ENCODE measurements around the gene CATSPERE. TPM values are rescaled to one million over a fixed set of nuclear protein-coding genes. Genes with fewer than 3 reads are reported as not detected.

The CATSPERE gene
- total and polyA plus RNA-seq, 2 of the 8 experiments (the other 6 are each of a cell fraction or from before 2014, with no cell fraction given) = 0.05 to 0.45 TPM

DNA sequence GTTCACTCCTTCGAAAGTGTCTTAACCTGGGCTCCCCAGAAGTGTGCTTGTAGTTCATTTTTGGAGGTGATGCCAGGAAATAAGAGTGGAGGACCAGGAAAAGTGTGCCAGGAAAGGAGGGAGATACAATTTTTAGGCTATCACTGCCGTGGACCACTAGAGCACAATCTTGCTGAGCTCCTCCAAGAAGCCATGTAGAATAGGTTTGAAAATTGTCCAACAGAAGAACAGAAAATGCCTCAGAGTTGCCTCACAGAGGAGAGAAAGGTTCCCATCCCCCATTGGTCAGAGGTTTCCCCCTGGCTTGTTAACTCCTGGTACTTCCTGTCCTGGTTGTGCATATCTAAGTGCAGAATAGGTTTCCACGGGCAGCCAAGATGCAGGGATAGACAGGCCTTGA is 41.6 kb downstream of the CATSPERE start:
- H3K27me3 ChIP-seq (replicated peaks in 1 of 4; ENCODE audit: control insufficient read depth in 3 of 4, extremely low read depth in 1 of 4, insufficient read depth in 3 of 4, low read length in 3 of 4) = no peaks in the 10 kb centered on the region
- H3K9ac ChIP-seq (replicated peaks in 1 of 4; ENCODE audit: extremely low read depth in 1 of 4, low read depth in 3 of 4, low read length in 3 of 4) = no peak overlapping the region
- no peak for FAIRE-seq
- H2BK20ac ChIP-seq (ENCODE audit: low read length) = no peak overlapping the region
- H3K23ac ChIP-seq (ENCODE audit: insufficient read length) = no peak overlapping the region
- H3K4ac ChIP-seq (replicated peaks; ENCODE audit: insufficient read length, low read depth, low read length) = no peak overlapping the region
- H2BK12ac ChIP-seq (ENCODE audit: low read depth, low read length) = no peak overlapping the region
- H2BK15ac ChIP-seq (ENCODE audit: low read length) = no peak overlapping the region
- H3K79me2 ChIP-seq (ENCODE audit: control insufficient read depth in 1 of 2, insufficient read depth in 2 of 2, low read length in 2 of 2) = no peaks in the 10 kb centered on the region
- no peak overlapping the region for H3K4me2 ChIP-seq (ENCODE audit: insufficient read depth in 1 of 2, low read depth in 2 of 2, low read length in 2 of 2)
- H3K56ac ChIP-seq (replicated peaks; ENCODE audit: insufficient read length, low read depth, low read length) = no peak overlapping the region
- H4K8ac ChIP-seq (ENCODE audit: extremely low read depth, insufficient read depth, low read length) = no peak overlapping the region
- POLR2A ChIA-PET (ENCODE audit: partially characterized antibody) = no interaction called here
- no peaks in the 10 kb centered on the region for H3K9me3 ChIP-seq (ENCODE audit: insufficient read depth in 2 of 2, low read depth in 1 of 2, low read length in 1 of 2)
- H4K5ac ChIP-seq (ENCODE audit: insufficient read length, low read depth, low read length) = no peak overlapping the region
- no peak overlapping the region for H3K18ac ChIP-seq (ENCODE audit: extremely low read depth, low read length)
- H2BK120ac ChIP-seq (replicated peaks; ENCODE audit: low read depth, low read length) = no peak overlapping the region
- H4K20me1 ChIP-seq (replicated peaks in 1 of 2; ENCODE audit: control insufficient read depth in 1 of 2, insufficient read depth in 2 of 2, low read length in 2 of 2) = no peaks in the 10 kb centered on the region
- H3K4me3 ChIP-seq (ENCODE audit: extremely low read depth in 1 of 4, insufficient read depth in 2 of 4, low read depth in 3 of 4, low read length in 4 of 4) = no peak overlapping the region
- H4K91ac ChIP-seq (replicated peaks; ENCODE audit: insufficient read length, low read length) = no peak overlapping the region
- no peak overlapping the region for H2AK5ac ChIP-seq (ENCODE audit: low read depth, low read length)
- H3K23me2 ChIP-seq (ENCODE audit: low read depth, low read length) = no peaks in the 10 kb centered on the region
- peak overlapping the region; percentile 73 for H2AFZ ChIP-seq (ENCODE audit: low read length)
- no peak overlapping the region for H3K27ac ChIP-seq (ENCODE audit: low read depth, low read length)
- no peaks in the 10 kb centered on the region; a peak in 1 of 7 replicates for H3K4me1 ChIP-seq (replicated peaks in 1 of 4; ENCODE audit: control insufficient read depth in 3 of 4, insufficient read depth in 4 of 4, low read length in 3 of 4)
- WGBS, 2 experiments (ENCODE audit: extremely low coverage in 1 of 2, insufficient coverage in 1 of 2, insufficient read length in 1 of 2, insufficient replicate concordance in 2 of 2, low coverage in 1 of 2, low lambda C conversion rate in 2 of 2, missing lambda C conversion rate in 1 of 2) = 90% methylated on average over 3 of the region's 3 CpGs; no CpG with 5 or more reads in 1 of the 2 experiments
- H3K14ac ChIP-seq (ENCODE audit: insufficient read length) = no peak overlapping the region
- CTCF ChIA-PET (ENCODE audit: partially characterized antibody) = no interaction called here
- H3K79me1 ChIP-seq (ENCODE audit: low read depth, low read length) = no peaks in the 10 kb centered on the region
- H2BK5ac ChIP-seq (ENCODE audit: low read depth, low read length) = no peak overlapping the region
- no peaks in the 10 kb centered on the region for H3K36me3 ChIP-seq (ENCODE audit: control insufficient read depth in 2 of 4, insufficient read depth in 4 of 4, low read length in 3 of 4)
- no peak for DNase-seq (ENCODE audit: low read depth in 1 of 2, low spot score in 2 of 2)
- TF ChIP-seq TCF12 (IDR thresholded peaks at IDR 0.05; ENCODE audit: low read depth, low read length) (no peak), TBP (IDR thresholded peaks at IDR 0.05; ENCODE audit: low read depth, low read length) (no peak), HDAC2 (IDR thresholded peaks at IDR 0.05; ENCODE audit: borderline replicate concordance in 1 of 2, low read depth in 2 of 2, low read length in 2 of 2) (no peak), POLR2AphosphoS5 (IDR thresholded peaks at IDR 0.05; ENCODE audit: low read depth, low read length) (no peak), CBX8 (IDR thresholded peaks at IDR 0.05; ENCODE audit: borderline replicate concordance, low read depth, low read length) (no peak), CBX5 (IDR thresholded peaks at IDR 0.05; ENCODE audit: low read depth, low read length) (no peak), NRF1 (IDR thresholded peaks at IDR 0.05; ENCODE audit: low read depth, low read length) (no peak), RNF2 (IDR thresholded peaks at IDR 0.05; ENCODE audit: borderline replicate concordance, low read depth, low read length, missing control alignments, poor library complexity, severe bottlenecking) (no peak), SAP30 (IDR thresholded peaks at IDR 0.05; ENCODE audit: insufficient read depth, insufficient replicate concordance, low read length) (no peak), EZH2 (IDR thresholded peaks at IDR 0.05; ENCODE audit: low read depth, low read length, severe bottlenecking) (no peak), HDAC6 (IDR thresholded peaks at IDR 0.05; ENCODE audit: low read depth, low read length) (no peak), POU5F1 (IDR thresholded peaks at IDR 0.05; ENCODE audit: low read depth, low read length) (no peak), BCL11A (IDR thresholded peaks at IDR 0.05; ENCODE audit: low read depth in 2 of 2, low read length in 2 of 2) (no peak)
- TF ChIP-seq, protein P1, sequence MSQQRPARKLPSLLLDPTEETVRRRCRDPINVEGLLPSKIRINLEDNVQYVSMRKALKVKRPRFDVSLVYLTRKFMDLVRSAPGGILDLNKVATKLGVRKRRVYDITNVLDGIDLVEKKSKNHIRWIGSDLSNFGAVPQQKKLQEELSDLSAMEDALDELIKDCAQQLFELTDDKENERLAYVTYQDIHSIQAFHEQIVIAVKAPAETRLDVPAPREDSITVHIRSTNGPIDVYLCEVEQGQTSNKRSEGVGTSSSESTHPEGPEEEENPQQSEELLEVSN (IDR thresholded peaks at IDR 0.05) = no peak
